HFF-Myc (cell line): Measurements from ENCODE around the gene PRDM8.

Experiments used
- DNase-seq: peaks from one replicate; pipeline ENCODE4 v3.0.0-alpha.2; 2011; ENCODE audit warnings: low read depth; ENCODE audit errors: extremely low read depth
- H3K4me3 ChIP-seq: replicated peaks from 2 replicates; pipeline ENCODE4 v1.5.1; 2011; ENCODE audit warnings: low read depth, mild to moderate bottlenecking, control low read depth, low read length
- TF ChIP-seq, protein P1 (sequence below): IDR thresholded peaks from 2 replicates; pipeline ENCODE4 v1.5.1; 2012; ENCODE audit warnings: mild to moderate bottlenecking, low read depth, low read length, control low read depth; ENCODE audit errors: missing control alignments

The PRDM8 gene

DNA sequence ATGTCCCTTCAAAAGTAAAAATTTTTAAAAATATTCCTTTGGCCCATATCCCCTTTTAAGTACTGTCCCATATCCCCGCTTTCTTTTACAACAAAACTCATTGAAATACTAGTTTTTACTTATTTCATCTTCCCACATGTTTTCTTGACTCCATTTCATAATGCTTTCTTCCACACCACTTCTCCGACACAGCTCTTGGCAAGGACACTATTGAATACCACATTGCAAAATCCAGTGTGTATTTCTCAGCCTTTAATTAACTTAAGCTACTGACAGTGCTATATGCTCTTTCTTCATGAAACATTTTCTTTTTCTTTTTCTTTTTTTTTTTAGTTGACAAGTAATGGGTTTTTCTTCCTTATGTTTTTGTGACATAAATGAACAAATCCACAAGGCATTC, 28.8 kb downstream of the PRDM8 start:
- DNase-seq: no peak
- no peak overlapping the region for H3K4me3 ChIP-seq
- TF ChIP-seq, protein P1, sequence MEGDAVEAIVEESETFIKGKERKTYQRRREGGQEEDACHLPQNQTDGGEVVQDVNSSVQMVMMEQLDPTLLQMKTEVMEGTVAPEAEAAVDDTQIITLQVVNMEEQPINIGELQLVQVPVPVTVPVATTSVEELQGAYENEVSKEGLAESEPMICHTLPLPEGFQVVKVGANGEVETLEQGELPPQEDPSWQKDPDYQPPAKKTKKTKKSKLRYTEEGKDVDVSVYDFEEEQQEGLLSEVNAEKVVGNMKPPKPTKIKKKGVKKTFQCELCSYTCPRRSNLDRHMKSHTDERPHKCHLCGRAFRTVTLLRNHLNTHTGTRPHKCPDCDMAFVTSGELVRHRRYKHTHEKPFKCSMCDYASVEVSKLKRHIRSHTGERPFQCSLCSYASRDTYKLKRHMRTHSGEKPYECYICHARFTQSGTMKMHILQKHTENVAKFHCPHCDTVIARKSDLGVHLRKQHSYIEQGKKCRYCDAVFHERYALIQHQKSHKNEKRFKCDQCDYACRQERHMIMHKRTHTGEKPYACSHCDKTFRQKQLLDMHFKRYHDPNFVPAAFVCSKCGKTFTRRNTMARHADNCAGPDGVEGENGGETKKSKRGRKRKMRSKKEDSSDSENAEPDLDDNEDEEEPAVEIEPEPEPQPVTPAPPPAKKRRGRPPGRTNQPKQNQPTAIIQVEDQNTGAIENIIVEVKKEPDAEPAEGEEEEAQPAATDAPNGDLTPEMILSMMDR: no peak

DNA sequence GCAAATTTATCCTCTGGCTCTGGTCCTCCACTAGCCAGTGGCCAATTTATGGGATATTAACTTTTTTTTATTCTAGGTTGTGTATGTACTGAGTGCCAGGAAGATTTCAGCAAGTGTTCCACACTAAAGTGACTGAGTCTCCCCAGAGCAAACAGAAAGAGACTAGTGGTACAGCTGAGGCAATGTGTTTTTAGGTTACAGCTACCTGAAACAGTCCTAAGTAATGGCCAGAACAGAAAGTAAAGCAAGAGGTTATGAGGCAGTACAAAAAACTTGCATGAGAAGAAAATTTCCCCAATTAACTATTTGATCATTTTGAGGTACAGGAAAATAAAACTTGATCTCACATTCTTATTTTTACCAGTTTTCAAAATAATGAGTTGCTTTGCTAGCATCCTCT, 31.2 kb downstream of the PRDM8 start:
- DNase-seq: no peak
- no peak overlapping the region for H3K4me3 ChIP-seq
- TF ChIP-seq, protein P1: no peak

DNA sequence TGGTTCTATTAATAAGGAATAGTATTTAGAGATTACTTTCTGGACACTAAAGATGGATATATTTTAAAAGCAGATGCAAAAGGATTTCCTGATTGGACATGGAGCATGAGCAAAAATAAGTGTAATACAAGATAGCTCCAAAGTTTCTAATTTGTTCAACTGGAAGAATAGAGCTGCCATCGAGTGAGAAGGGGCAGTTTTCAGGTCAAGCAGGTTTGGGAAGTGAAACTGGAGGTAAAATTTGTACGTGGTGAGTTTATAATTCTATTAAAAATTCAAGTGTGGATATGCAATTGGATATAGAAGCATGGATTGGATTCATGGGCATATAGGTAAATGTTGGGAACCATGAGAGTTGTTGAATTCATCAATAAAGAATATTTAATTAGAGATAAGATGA, 31.8 kb downstream of the PRDM8 start:
- TF ChIP-seq, protein P1: no peak
- no peak for DNase-seq
- H3K4me3 ChIP-seq: no peak overlapping the region

DNA sequence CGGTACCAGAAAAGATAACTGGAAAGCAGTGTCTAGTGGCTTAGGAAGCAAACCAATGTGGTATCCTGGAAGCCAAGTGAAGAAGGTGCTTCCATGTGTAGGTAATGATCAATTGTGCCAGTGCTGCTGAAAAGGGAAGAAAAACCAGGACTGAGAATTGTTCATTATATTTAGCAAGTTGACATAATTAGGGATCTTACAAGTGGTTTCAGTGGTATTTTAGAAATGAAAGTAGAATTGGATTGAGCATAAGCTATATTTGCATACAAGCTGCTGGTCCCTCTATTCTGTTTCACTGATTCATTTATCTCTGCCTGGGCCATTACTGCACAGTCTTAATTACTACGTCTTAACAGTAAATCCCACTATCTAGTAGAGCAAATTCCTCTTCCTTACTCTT, 32.3 kb downstream of the PRDM8 start:
- no peak overlapping the region for H3K4me3 ChIP-seq
- TF ChIP-seq, protein P1: no peak
- no peak for DNase-seq

DNA sequence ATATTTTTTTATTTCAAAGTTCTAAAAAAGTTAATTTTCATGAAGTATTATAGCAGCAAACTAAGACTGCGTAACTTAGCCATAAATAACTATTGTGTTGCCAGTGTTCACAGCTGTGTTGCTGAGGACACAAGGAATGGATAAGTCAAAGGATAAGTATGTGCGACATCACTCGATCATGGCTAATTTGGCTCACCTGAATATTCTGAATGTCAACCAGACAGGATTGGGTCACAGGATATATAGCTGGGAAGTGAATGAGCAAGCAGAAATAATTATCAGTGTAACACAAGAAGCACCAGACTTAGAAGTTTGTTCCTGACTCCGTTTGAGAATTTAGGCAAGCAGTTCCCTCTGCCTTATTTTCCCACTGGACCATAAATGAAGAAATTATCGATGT, 33.9 kb downstream of the PRDM8 start:
- no peak for DNase-seq
- TF ChIP-seq, protein P1: no peak
- no peak overlapping the region for H3K4me3 ChIP-seq

DNA sequence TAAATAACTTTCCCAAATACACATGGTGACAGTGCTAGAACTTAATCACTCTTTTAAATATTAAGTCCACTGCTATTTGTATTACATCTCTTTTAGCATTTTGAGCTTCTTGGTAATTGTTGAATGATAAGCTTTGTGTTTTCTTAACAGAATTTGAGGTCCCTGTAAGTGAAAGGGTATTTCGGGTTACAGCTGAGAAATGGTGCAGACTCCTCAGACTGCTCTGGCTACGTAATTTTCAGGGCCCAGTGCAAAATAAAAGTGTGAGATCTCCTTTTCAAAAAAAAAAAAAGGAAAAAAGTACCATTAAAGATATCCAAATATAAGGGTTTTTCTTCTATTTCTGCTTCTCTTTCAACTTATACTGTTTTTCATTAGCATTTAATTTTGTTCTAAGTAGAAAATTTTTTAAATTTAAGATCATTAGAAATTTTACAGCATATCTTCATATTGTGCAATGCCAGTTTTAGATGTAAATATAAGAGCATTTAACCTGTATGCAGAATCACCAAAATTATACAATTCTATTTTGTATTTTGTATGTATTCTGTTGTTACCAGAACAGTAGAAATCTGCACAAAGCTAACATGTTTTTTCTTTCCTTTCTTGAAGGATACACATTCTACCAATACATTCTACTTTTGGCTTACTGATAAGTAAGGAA, 35.5 kb downstream of the PRDM8 start:
- TF ChIP-seq, protein P1: no peak
- no peak overlapping the region for H3K4me3 ChIP-seq
- DNase-seq: no peak

DNA sequence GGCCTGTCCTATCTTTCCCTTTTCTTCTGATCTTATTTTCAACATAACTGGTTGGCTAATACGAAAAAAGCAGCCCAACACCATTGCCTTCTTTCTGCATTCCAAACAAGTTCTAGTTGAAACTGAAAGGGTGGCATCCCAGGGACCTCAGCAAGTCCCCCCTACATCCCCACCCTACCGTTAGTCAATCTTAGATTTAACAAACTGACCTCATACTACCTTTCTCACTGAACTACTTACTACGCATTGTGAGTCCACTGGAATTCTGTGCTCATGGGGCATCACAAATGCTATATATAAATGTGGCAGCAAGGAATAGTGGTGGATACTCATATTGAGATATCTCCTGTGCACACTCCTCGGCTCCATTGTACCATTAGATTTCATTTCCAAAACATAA, 36.1 kb downstream of the PRDM8 start:
- TF ChIP-seq, protein P1: no peak

More for the DNA sequence above, 36.1 kb downstream of the PRDM8 start:
- no peak overlapping the region for H3K4me3 ChIP-seq
- DNase-seq: no peak
